Omental fat pad (tissue), 4 donors: ENCODE results near the gene PDE4D. TPM values are rescaled to one million over a fixed set of nuclear protein-coding genes. Genes with fewer than 3 reads are reported as not detected.
"Not testable (repeated sequence)": the region's sequence is repeated elsewhere in the genome, so short reads cannot be mapped to it uniquely, and the experiment has no call there.

ENCODE experiments used
- ATAC-seq: fragments of 150-250 bp; one replicate; pipeline ENCODE4 v1.9.1; 2016; ENCODE audit warnings: mild to moderate bottlenecking, moderate library complexity; ENCODE audit not compliant: low FRiP score
- DNase-seq: peaks from one replicate; pipeline ENCODE4 v3.0.0-alpha.2; 2019; ENCODE audit warnings: low spot score
- total RNA-seq, 4 donors: library from RNA; depleted of rRNA; stranded (reverse); fragments of >200 nt; gene quantifications; one replicate each; pipeline ENCODE4 v1.1.0, GENCODE V29; 2016
- TF ChIP-seq, protein P1 (sequence below), 3 donors: fragments of 450-650 bp; IDR thresholded peaks; one replicate each; pipeline ENCODE4 v1.5.1; 2016 to 2017; ENCODE audit warnings: antibody characterized with exemption in 3 of 3, mild to moderate bottlenecking in 3 of 3, moderate library complexity in 2 of 3

PDE4D gene
- total RNA-seq, 4 donors from 2014 or later: 32.5 to 94.8 (median 43.2) TPM

DNA sequence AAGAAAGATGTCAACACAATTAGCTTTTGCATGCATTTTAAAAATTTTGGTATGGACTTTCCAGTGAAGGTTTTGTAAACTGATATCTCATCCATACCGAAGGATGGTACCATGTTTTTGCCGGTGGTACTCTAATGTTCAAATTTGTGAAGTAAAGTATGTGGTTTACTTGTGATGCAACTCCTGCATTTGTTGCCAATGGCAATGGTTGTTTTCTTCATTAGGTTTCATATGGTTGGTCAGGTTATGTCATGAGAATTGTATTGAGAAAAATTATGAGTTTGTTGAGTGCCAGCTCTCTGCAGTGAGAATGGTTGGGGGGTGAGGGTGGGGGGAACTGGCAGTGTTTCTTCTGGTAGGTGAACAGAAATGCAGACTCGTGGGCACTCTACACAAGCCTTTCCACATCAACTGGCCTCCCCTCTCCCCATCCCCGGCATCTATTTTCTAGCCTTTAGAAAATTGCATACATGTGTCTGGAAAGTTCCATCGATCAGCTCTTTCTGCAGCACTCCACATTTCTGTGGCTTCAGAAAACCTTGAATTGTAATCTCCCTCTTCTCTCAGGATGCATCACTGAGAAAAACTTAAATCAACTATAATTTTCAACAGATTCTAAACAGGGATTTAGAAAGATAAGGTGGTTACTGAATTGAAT is 107.7 kb downstream of the PDE4D start:
- ATAC-seq (no peak), DNase-seq (no peak)
- TF ChIP-seq, protein P1, sequence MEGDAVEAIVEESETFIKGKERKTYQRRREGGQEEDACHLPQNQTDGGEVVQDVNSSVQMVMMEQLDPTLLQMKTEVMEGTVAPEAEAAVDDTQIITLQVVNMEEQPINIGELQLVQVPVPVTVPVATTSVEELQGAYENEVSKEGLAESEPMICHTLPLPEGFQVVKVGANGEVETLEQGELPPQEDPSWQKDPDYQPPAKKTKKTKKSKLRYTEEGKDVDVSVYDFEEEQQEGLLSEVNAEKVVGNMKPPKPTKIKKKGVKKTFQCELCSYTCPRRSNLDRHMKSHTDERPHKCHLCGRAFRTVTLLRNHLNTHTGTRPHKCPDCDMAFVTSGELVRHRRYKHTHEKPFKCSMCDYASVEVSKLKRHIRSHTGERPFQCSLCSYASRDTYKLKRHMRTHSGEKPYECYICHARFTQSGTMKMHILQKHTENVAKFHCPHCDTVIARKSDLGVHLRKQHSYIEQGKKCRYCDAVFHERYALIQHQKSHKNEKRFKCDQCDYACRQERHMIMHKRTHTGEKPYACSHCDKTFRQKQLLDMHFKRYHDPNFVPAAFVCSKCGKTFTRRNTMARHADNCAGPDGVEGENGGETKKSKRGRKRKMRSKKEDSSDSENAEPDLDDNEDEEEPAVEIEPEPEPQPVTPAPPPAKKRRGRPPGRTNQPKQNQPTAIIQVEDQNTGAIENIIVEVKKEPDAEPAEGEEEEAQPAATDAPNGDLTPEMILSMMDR (IDR thresholded peaks at IDR 0.05): no peak

DNA sequence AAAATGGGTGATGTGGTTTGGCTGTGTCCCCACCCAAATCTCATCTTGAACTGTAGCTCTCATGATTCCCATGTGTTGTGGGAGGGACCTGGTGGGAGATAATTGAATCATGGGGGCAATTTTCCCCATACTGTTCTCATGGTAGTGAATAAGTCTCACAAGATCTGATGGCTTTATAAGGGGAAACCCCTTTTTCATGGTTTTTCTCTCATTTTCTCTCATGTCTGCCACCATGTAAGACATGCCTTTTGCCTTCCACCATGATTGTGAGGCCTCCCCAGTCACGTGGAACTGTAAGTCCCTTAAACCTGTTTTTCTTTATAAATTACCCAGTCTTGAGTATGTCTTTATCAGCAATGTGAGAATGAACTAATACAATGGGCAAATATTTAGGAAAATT is 108.8 kb downstream of the PDE4D start:
- not testable (repeated sequence) for ATAC-seq

DNA sequence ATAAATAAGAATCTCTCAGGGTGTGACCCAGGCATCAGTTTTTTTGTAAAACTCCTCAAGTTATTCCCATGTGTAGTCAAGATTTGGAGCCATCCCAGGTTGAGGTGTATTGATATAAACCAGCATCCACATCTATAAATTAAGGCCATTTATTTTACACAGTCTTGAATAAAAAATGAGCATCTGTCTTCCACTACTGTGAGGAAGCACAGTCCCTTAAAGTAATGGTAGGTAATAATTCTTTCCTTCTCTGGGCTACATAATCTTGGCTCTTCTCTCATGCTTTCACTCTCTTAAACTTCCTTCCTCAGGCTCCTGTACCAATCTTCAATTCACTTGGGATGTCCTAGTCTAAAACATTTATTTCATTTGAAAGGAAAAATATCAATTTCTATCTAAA is 110.3 kb downstream of the PDE4D start:
- DNase-seq: no peak
- TF ChIP-seq, protein P1 (IDR thresholded peaks at IDR 0.05): no peak
- ATAC-seq: no peak

More for the DNA sequence above, 108.8 kb downstream of the PDE4D start:
- not testable (repeated sequence) for DNase-seq

DNA sequence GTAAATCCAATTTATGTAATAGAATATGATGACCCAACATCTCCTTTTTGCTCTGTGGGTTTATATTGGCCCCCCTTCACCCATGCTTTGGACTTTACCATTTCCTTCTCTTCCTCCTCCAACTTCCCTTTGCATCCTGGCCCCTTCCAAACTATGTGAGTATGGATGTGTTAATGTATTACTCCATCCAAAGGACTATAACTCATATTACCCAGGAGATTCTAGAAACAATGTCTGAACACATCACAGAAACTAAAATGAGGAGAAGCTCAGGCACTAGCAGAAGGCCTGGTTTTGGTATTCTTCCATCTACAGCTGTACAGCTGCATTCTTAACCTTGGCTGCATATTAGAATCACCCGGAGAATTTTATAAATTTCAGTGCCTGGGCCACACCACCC is 110.7 kb downstream of the PDE4D start:
- TF ChIP-seq, protein P1 (IDR thresholded peaks at IDR 0.05): no peak
- DNase-seq (no peak), ATAC-seq (no peak)

DNA sequence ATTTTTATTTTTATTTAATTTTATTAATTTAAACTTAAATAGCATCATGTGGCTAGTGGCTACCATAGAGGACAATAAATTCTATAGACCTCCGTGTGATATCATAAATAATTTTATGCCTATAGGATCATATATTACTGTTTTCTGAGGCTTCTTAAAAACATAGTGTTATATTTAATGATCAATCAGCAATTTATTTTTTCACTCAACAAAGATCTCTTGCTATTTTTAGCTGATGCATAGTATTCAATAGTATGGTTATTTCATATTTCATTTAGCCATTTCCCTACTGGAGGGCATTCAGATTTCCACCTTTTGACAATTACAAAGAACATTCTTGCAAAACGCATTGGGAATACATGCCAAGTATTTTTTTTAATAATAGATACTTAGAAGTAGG is 114.1 kb downstream of the PDE4D start:
- no peak for ATAC-seq
- DNase-seq: no peak
- TF ChIP-seq, protein P1 (IDR thresholded peaks at IDR 0.05): no peak

DNA sequence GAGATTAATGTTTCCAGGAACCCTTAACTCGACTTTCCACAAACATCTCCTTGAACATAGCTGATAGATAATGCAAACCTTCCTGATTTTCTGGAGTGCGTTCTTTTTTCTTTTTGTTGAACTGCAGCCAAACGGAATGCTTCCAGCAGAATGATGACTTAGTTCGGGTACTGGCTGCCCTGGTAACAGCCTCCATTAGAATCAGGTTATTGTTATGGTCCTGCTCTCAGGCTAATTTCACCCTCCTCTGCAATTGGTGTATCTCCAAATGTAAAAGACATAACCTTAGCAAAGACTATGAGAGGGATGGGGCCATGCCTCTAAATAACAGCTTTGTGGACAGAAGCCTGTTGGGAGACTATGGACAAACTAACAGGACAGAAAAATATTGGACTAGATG is 116.5 kb downstream of the PDE4D start:
- TF ChIP-seq, protein P1 (IDR thresholded peaks at IDR 0.05): no peak
- DNase-seq: no peak
- no peak for ATAC-seq

DNA sequence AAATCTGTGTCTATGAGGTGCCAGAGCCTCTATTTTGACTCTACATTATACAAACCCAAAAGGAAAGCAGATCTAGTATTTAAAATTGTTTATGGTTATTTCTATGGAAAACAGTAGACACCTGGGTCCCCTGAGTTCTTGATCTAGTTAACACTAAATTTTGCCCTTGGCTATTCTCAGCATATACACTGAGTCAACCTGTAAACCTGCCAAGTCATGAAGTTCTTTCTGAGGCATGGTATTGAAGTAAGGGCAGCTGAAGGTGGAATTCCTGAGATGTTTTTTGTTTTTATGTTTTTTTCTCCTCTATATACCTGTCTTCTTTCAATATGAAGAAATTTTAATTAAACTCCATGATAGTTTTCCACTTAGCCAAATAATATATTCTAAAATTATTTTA is 120.2 kb downstream of the PDE4D start:
- TF ChIP-seq, protein P1 (IDR thresholded peaks at IDR 0.05): no peak
- DNase-seq (no peak), ATAC-seq (no peak)
